PC-3 (cell line): Measurements from ENCODE around the gene FBXL16.

Experiments used
- EZH2 ChIP-seq: fragments of 300-600 bp; sonication (generic); IDR thresholded peaks from one replicate; pipeline ENCODE4 v1.6.1; 2017; ENCODE audit warnings: antibody characterized with exemption, mild to moderate bottlenecking, low read length; ENCODE audit not compliant: unreplicated experiment
- EZH2phosphoT487 ChIP-seq: fragments of 300-600 bp; sonication (generic); IDR thresholded peaks from 2 replicates; pipeline ENCODE4 v1.6.1; 2018; ENCODE audit warnings: mild to moderate bottlenecking, antibody characterized with exemption, low read length, borderline replicate concordance
- TF ChIP-seq, protein P1 (sequence below): fragments of 300-600 bp; sonication (generic); conservative IDR thresholded peaks from 2 replicates; pipeline ENCODE4 v1.5.1; 2017; ENCODE audit warnings: antibody characterized with exemption, low read depth, mild to moderate bottlenecking, low read length

DNA sequence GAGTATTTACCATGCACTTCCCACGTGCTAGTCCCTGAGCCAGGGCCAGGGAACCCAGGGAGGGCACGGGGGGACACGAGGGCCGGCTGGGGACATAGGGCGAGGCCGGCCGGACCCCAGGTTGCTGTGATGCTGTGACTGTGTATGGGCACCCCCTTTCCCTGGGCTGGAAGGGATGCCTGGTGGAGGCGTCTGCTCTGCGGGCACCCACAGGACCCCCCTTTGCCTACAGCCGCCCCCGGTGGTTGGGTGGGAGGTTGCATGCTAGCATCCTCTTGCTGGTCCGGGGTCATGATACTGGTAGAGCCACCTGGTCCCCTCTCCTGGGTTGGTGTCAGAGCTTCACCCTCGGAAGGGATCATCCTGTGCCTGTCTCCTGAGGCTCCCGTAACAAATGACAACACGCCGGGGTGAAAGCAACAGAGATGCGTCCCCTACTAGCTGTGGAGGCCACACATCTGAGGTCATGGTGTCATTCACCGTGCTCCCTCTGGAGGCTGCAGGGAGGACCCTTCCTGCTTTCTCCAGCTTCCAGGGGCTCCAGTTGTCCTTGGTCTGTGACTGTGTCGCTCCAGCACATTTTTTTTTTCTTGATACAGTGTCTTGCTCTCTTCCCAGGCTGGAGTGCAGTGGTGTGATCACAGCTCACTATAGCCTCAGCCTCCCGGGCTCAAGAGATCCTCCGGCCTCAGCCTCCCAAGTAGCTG, 38.3 kb upstream of the FBXL16 start:
- TF ChIP-seq, protein P1, sequence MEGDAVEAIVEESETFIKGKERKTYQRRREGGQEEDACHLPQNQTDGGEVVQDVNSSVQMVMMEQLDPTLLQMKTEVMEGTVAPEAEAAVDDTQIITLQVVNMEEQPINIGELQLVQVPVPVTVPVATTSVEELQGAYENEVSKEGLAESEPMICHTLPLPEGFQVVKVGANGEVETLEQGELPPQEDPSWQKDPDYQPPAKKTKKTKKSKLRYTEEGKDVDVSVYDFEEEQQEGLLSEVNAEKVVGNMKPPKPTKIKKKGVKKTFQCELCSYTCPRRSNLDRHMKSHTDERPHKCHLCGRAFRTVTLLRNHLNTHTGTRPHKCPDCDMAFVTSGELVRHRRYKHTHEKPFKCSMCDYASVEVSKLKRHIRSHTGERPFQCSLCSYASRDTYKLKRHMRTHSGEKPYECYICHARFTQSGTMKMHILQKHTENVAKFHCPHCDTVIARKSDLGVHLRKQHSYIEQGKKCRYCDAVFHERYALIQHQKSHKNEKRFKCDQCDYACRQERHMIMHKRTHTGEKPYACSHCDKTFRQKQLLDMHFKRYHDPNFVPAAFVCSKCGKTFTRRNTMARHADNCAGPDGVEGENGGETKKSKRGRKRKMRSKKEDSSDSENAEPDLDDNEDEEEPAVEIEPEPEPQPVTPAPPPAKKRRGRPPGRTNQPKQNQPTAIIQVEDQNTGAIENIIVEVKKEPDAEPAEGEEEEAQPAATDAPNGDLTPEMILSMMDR, result no peak
- TF ChIP-seq EZH2phosphoT487 (no peak), EZH2 (no peak)
